Measurements from ENCODE around the gene LAMC2. TPM values are rescaled to one million over a fixed set of nuclear protein-coding genes. Genes with fewer than 3 reads are reported as not detected.
A peak's percentile ranks its signal among the peaks of the same experiment; 100 is the strongest.
"Not testable (repeated sequence)": the region's sequence is repeated elsewhere in the genome, so short reads cannot be mapped to it uniquely, and the experiment has no call there.

LAMC2 gene
- total RNA-seq, 4 donors from 2014 or later: 11.2 to 32.6 (median 14.9) TPM

- Histone ChIP-seq H3K27me3 (no peaks in the 10 kb centered on the region), H3K4me3 (no peak overlapping the region), H3K4me1 (peaks cover 8 to 34% (median 31%) of the 10 kb centered on the region in 4 donors), H3K36me3 (peaks cover 0 to 9% (median 4%) of the 10 kb centered on the region in 4 donors), H3K27ac (replicated peaks in 1 of 4) (peak overlapping the region; percentile 58 to 72 (median 66)), H3K9me3 (no peaks in the 10 kb centered on the region)
- 22% methylated on average over 5 of the region's 5 CpGs for WGBS
- DNase-seq (ENCODE audit: extremely low spot score): no peak
- TF ChIP-seq EP300 (IDR thresholded peaks at IDR 0.05): no peak
- TF ChIP-seq, protein P1, sequence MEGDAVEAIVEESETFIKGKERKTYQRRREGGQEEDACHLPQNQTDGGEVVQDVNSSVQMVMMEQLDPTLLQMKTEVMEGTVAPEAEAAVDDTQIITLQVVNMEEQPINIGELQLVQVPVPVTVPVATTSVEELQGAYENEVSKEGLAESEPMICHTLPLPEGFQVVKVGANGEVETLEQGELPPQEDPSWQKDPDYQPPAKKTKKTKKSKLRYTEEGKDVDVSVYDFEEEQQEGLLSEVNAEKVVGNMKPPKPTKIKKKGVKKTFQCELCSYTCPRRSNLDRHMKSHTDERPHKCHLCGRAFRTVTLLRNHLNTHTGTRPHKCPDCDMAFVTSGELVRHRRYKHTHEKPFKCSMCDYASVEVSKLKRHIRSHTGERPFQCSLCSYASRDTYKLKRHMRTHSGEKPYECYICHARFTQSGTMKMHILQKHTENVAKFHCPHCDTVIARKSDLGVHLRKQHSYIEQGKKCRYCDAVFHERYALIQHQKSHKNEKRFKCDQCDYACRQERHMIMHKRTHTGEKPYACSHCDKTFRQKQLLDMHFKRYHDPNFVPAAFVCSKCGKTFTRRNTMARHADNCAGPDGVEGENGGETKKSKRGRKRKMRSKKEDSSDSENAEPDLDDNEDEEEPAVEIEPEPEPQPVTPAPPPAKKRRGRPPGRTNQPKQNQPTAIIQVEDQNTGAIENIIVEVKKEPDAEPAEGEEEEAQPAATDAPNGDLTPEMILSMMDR (IDR thresholded peaks at IDR 0.05): no peak
- TF ChIP-seq POLR2AphosphoS5 (IDR thresholded peaks at IDR 0.05): peak in 1 of 2 donors; percentile 36
- no peak for TF ChIP-seq POLR2A (IDR thresholded peaks at IDR 0.05; ENCODE audit: low read depth)
- intact Hi-C loops (cut with DNase I): no loop called here
Observed at GRCh38 chr1:183148599-183148998, 37.5 kb upstream of the LAMC2 start.

DNA sequence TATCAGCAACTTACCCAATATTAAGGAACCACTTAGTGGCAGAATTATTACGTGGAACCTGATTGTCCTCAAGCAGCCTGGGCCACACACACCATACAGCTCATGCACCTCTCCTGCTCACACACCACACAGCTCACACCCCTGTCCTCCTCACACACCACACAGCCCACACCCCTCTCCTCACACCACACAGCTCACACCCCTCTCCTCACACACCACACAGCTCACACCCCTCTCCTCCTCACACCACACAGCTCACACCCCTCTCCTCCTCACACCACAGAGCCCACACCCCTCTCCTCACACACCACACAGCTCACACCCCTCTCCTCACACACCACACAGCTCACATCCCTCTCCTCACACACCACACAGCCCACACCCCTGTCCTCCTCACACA lies 36.8 kb upstream of the LAMC2 start:
- peaks cover 8 to 27% (median 24%) of the 10 kb centered on the region in 4 donors for H3K4me1 ChIP-seq
- no peak for DNase-seq (ENCODE audit: extremely low spot score)
- H3K27me3 ChIP-seq: no peaks in the 10 kb centered on the region
- no peak overlapping the region for H3K4me3 ChIP-seq
- peak overlapping the region; percentile 58 to 72 (median 66) for H3K27ac ChIP-seq (replicated peaks in 1 of 4)
- intact Hi-C loops (cut with DNase I): no loop called here
- peaks cover 0 to 7% (median 2%) of the 10 kb centered on the region in 4 donors for H3K36me3 ChIP-seq
- no peaks in the 10 kb centered on the region for H3K9me3 ChIP-seq
- TF ChIP-seq EP300 (IDR thresholded peaks at IDR 0.05) (no peak), POLR2AphosphoS5 (IDR thresholded peaks at IDR 0.05) (no peak), POLR2A (IDR thresholded peaks at IDR 0.05; ENCODE audit: low read depth) (no peak)
- TF ChIP-seq, protein P1 (IDR thresholded peaks at IDR 0.05): no peak
- WGBS: 91% methylated on average over 1 of the region's 1 CpG

DNA sequence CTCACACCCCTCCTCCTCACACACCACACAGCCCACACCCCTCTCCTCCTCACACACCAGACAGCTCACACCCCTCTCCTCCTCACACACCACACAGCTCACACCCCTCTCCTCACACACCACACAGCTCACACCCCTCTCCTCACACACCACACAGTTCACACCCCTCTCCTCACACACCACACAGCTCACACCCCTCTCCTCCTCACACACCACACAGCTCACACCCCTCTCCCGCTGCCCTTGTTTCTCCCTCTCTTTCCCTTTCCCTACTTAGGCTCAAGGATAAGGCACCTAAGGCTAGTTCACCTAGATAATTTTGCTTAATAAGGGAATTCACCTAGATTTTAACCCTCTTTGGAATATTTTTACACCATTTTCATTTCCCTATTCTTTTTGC lies 36.0 kb upstream of the LAMC2 start:
- H3K9me3 ChIP-seq; H3K4me3 ChIP-seq; intact Hi-C loops (cut with DNase I); H3K27ac ChIP-seq (replicated peaks in 1 of 4); DNase-seq (ENCODE audit: extremely low spot score); H3K27me3 ChIP-seq; H3K36me3 ChIP-seq: not testable (repeated sequence)
- WGBS: 91% methylated on average over 1 of the region's 1 CpG
- H3K4me1 ChIP-seq: peaks cover 8 to 23% (median 21%) of the 10 kb centered on the region in 4 donors

- TF ChIP-seq, protein P1 (IDR thresholded peaks at IDR 0.05): no peak
- no peak for TF ChIP-seq POLR2AphosphoS5 (IDR thresholded peaks at IDR 0.05)
- TF ChIP-seq EP300 (IDR thresholded peaks at IDR 0.05): no peak
- no peak for TF ChIP-seq POLR2A (IDR thresholded peaks at IDR 0.05; ENCODE audit: low read depth)
- Histone ChIP-seq H3K4me3 (no peak overlapping the region), H3K36me3 (no peaks in the 10 kb centered on the region)
Observed at GRCh38 chr1:183150445-183150844, 35.6 kb upstream of the LAMC2 start.

GRCh38 chr1:183152180-183152579 lies 33.9 kb upstream of the LAMC2 start:
- Histone ChIP-seq H3K9me3 (no peaks in the 10 kb centered on the region), H3K36me3 (no peaks in the 10 kb centered on the region), H3K27me3 (no peaks in the 10 kb centered on the region), H3K4me1 (peaks cover 8 to 22% (median 21%) of the 10 kb centered on the region in 4 donors), H3K27ac (replicated peaks in 1 of 4) (no peak overlapping the region), H3K4me3 (no peak overlapping the region)
- TF ChIP-seq POLR2A (IDR thresholded peaks at IDR 0.05; ENCODE audit: low read depth) (no peak), EP300 (IDR thresholded peaks at IDR 0.05) (no peak), POLR2AphosphoS5 (IDR thresholded peaks at IDR 0.05) (no peak)
- TF ChIP-seq, protein P1 (IDR thresholded peaks at IDR 0.05): no peak
- WGBS: 89% methylated on average over 7 of the region's 7 CpGs
- no peak for DNase-seq (ENCODE audit: extremely low spot score)
- intact Hi-C loops (cut with DNase I): no loop called here

More at GRCh38 chr1:183150445-183150844, 35.6 kb upstream of the LAMC2 start:
- H3K27me3 ChIP-seq: no peaks in the 10 kb centered on the region
- H3K9me3 ChIP-seq: no peaks in the 10 kb centered on the region
- peaks cover 8 to 23% (median 21%) of the 10 kb centered on the region in 4 donors for H3K4me1 ChIP-seq
- H3K27ac ChIP-seq (replicated peaks in 1 of 4): no peak overlapping the region
- no peak for DNase-seq (ENCODE audit: extremely low spot score)
- intact Hi-C loops (cut with DNase I): no loop called here

All from esophagus muscularis mucosa (tissue), 4 donors.